HCT116 (cell line): ENCODE measurements around the gene NEK11. TPM values are rescaled to one million over a fixed set of nuclear protein-coding genes. Genes with fewer than 3 reads are reported as not detected.

Experiments
- ATAC-seq: fragments of 200-7000 bp; cut with Tn5 transposase; 2 replicates; pipeline ENCODE4 v1.9.1; 2020; ENCODE audit warnings: mild to moderate bottlenecking, moderate library complexity
- BruUV-seq: library from RNA; stranded (reverse); fragments of 400-500 nt; replicated peaks from 2 replicates; lab custom pipeline; 2021; lab: Mats Ljungman, UMichigan
- CTCF ChIA-PET: fragments of 300-600 bp; sonication (Branson Sonifier 250); formaldehyde crosslinking; loops from one replicate; lab custom pipeline; 2021; ENCODE audit warnings: antibody characterized with exemption; lab: Charles Lee
- POLR2A ChIA-PET: fragments of 300-600, 350-600 bp; sonication (Branson Sonifier 250); formaldehyde crosslinking; loops from one replicate; lab custom pipeline; 2021; ENCODE audit warnings: antibody characterized with exemption; lab: Charles Lee
- RAD21 ChIA-PET, 2 experiments: fragments of 300-600 bp; sonication (Branson Sonifier 250); formaldehyde crosslinking; loops; one replicate each; lab custom pipeline; 2023; ENCODE audit warnings: low total read pairs in 2 of 2; ENCODE audit not compliant: uncharacterized antibody in 2 of 2, unreplicated experiment in 2 of 2, low non-redundant PET in 1 of 2; lab: Charles Lee
- DNase-seq: peaks from one replicate; pipeline ENCODE4 v3.0.0-alpha.2; 2010; ENCODE audit warnings: low read depth, low spot score
- H2AFZ ChIP-seq: fragments of 200-600 bp; shearing (Covaris generic), sonication (generic); 2 replicates; pipeline ENCODE4 v1.6.1; 2017; ENCODE audit warnings: low read depth, mixed run types, mixed read lengths, antibody characterized with exemption, low read length; ENCODE audit not compliant: poor library complexity, severe bottlenecking
- H3K27ac ChIP-seq: 2 replicates; pipeline ENCODE4 v1.5.1; 2012; ENCODE audit warnings: low read depth, low read length
- H3K27me3 ChIP-seq: fragments of 200-600 bp; sonication (generic); 2 replicates; pipeline ENCODE4 v1.6.1; 2016; ENCODE audit warnings: mixed run types, low read length, mixed read lengths; ENCODE audit not compliant: insufficient read depth
- H3K36me3 ChIP-seq, 2 experiments: fragments of 200-500 bp in 1 of 2; fragments of 200-600 bp in 1 of 2; sonication (Bioruptor generic) in 1 of 2; sonication (generic) in 1 of 2; 2 replicates each; pipeline versions ENCODE4 v1.5.1 to v1.6.1; 2014 to 2016; ENCODE audit warnings: low read length in 2 of 2, inconsistent platforms in 1 of 2, mixed read lengths in 1 of 2, mixed run types in 1 of 2; ENCODE audit not compliant: insufficient read depth in 2 of 2, control insufficient read depth in 1 of 2
- H3K4me1 ChIP-seq, 2 experiments: fragments of 200-600 bp in 1 of 2; sonication (generic) in 1 of 2; 2 replicates each; pipeline versions ENCODE4 v1.5.1 to v1.6.1; 2012 to 2017; ENCODE audit warnings: low read length in 2 of 2, inconsistent platforms in 1 of 2, mild to moderate bottlenecking in 1 of 2, mixed read lengths in 1 of 2, mixed run types in 1 of 2, moderate library complexity in 1 of 2; ENCODE audit not compliant: insufficient read depth in 2 of 2, control insufficient read depth in 1 of 2
- H3K4me2 ChIP-seq: fragments of 200-600 bp; sonication (generic); 2 replicates; pipeline ENCODE4 v1.6.1; 2017; ENCODE audit warnings: mixed run types, low read length, mixed read lengths
- H3K4me3 ChIP-seq, 2 experiments: fragments of 200-600 bp in 1 of 2; sonication (generic) in 1 of 2; replicated peaks in 1 of 2; 2 replicates each; pipeline ENCODE4 v1.5.1; 2011 to 2016; ENCODE audit warnings: low read length in 2 of 2, control low read depth in 1 of 2, low read depth in 1 of 2, mild to moderate bottlenecking in 1 of 2, mixed read lengths in 1 of 2, mixed run types in 1 of 2
- H3K79me2 ChIP-seq: fragments of 200-600 bp; sonication (generic); 2 replicates; pipeline ENCODE4 v1.6.1; 2017; ENCODE audit warnings: mild to moderate bottlenecking, mixed run types, low read length, moderate library complexity, mixed read lengths; ENCODE audit not compliant: insufficient read depth
- H3K9ac ChIP-seq: fragments of 200-600 bp; sonication (generic); 2 replicates; pipeline ENCODE4 v1.6.1; 2016; ENCODE audit warnings: low read length, mixed read lengths
- H3K9me2 ChIP-seq: fragments of 200-600 bp; sonication (generic), shearing (Covaris generic); 2 replicates; pipeline ENCODE4 v1.6.1; 2017; ENCODE audit warnings: mixed run types, mild to moderate bottlenecking, moderate library complexity; ENCODE audit not compliant: insufficient read depth
- H3K9me3 ChIP-seq, 2 experiments: fragments of 200-500 bp in 1 of 2; fragments of 200-600 bp in 1 of 2; sonication (Bioruptor generic) in 1 of 2; sonication (generic) in 1 of 2; 2 replicates each; pipeline ENCODE4 v1.6.1; 2014 to 2017; ENCODE audit warnings: low read length in 2 of 2, mixed read lengths in 2 of 2, inconsistent platforms in 1 of 2, low read depth in 1 of 2, mild to moderate bottlenecking in 1 of 2, mixed run types in 1 of 2, moderate library complexity in 1 of 2; ENCODE audit not compliant: control insufficient read depth in 1 of 2, insufficient read depth in 1 of 2
- H4K20me1 ChIP-seq: fragments of 200-600 bp; sonication (generic), shearing (Covaris generic); 2 replicates; pipeline ENCODE4 v1.6.1; 2017; ENCODE audit warnings: mixed run types, mild to moderate bottlenecking, moderate library complexity; ENCODE audit not compliant: insufficient read depth
- ATF3 ChIP-seq: IDR thresholded peaks from 2 replicates; pipeline ENCODE4 v1.6.1; 2012
- CBX3 ChIP-seq: IDR thresholded peaks from 2 replicates; pipeline ENCODE4 v1.6.1; 2012; ENCODE audit warnings: low read depth
- CEBPB ChIP-seq: IDR thresholded peaks from 2 replicates; pipeline ENCODE4 v1.6.1; 2012; ENCODE audit warnings: low read depth
- CTCF ChIP-seq, 3 experiments: fragments of 200-600 bp in 1 of 3; sonication (generic) in 1 of 3; IDR thresholded peaks in 2 of 3; conservative IDR thresholded peaks in 1 of 3; 2 replicates each; pipeline ENCODE4 v1.5.1; 2012 to 2017; ENCODE audit warnings: low read depth in 2 of 3, low read length in 2 of 3, antibody characterized with exemption in 1 of 3, borderline replicate concordance in 1 of 3, control low read depth in 1 of 3, mild to moderate bottlenecking in 1 of 3, mixed read lengths in 1 of 3, mixed run types in 1 of 3, moderate library complexity in 1 of 3; ENCODE audit not compliant: insufficient read depth in 1 of 3
- ELF1 ChIP-seq: IDR thresholded peaks from 2 replicates; pipeline ENCODE4 v1.6.1; 2012; ENCODE audit warnings: low read depth, borderline replicate concordance
- EZH2 ChIP-seq: fragments of 200-600 bp; sonication (generic); IDR thresholded peaks from 2 replicates; pipeline ENCODE4 v1.6.1; 2017; ENCODE audit warnings: antibody characterized with exemption, mixed run types
- EZH2phosphoT487 ChIP-seq: fragments of 200-600 bp; IDR thresholded peaks from 2 replicates; pipeline ENCODE4 v1.6.1; 2018; ENCODE audit warnings: antibody characterized with exemption, borderline replicate concordance
- FOSL1 ChIP-seq: IDR thresholded peaks from 2 replicates; pipeline ENCODE4 v1.6.1; 2012; ENCODE audit warnings: low read depth
- POLR2A ChIP-seq: IDR thresholded peaks from 2 replicates; pipeline ENCODE4 v1.7.0; 2011; ENCODE audit warnings: borderline replicate concordance; ENCODE audit not compliant: insufficient read depth, insufficient read length; ENCODE audit errors: extremely low read depth
- POLR2AphosphoS5 ChIP-seq: IDR thresholded peaks from 2 replicates; pipeline ENCODE4 v1.6.1; 2011; ENCODE audit warnings: mild to moderate bottlenecking, low read depth, low read length, moderate library complexity
- SIN3A ChIP-seq: IDR thresholded peaks from 2 replicates; pipeline ENCODE4 v1.6.1; 2012; ENCODE audit warnings: low read depth
- SP1 ChIP-seq: IDR thresholded peaks from 2 replicates; pipeline ENCODE4 v1.6.1; 2012; ENCODE audit warnings: low read depth
- SRF ChIP-seq: IDR thresholded peaks from 2 replicates; pipeline ENCODE4 v1.6.1; 2012; ENCODE audit warnings: low read depth
- TCF7L2 ChIP-seq: IDR thresholded peaks from 2 replicates; pipeline ENCODE4 v1.7.0; 2011; ENCODE audit warnings: borderline replicate concordance, inconsistent platforms; ENCODE audit not compliant: insufficient read depth, insufficient read length; ENCODE audit errors: extremely low read depth
- ZNF274 ChIP-seq: fragments of 200-500 bp; sonication (Bioruptor generic); IDR thresholded peaks from 2 replicates; pipeline ENCODE4 v1.6.1; 2014; ENCODE audit warnings: mild to moderate bottlenecking, low read depth, low read length, inconsistent platforms
- intact Hi-C: fragments of 100-400 bp; cut with micrococcal nuclease; formaldehyde crosslinking; loops from 2 replicates; pipeline ENCODE4 v1.10.0; 2022
- total RNA-seq: library from RNA; stranded (reverse); gene quantifications from one replicate; pipeline ENCODE4 v1.2.1, GENCODE V29; 2021; ENCODE audit not compliant: unreplicated experiment
- TF ChIP-seq, protein P1 (sequence below): IDR thresholded peaks from 2 replicates; pipeline ENCODE4 v1.6.1; 2012; ENCODE audit warnings: low read depth

Gene NEK11
- total RNA-seq, 1 experiment from 2014 or later, result 3.1 TPM

GRCh38 chr3:131079086-131079485, 52.4 kb downstream of the NEK11 start:
- Histone ChIP-seq H3K9ac (no peak overlapping the region), H3K27me3 (no peaks in the 10 kb centered on the region), H3K9me2 (no peaks in the 10 kb centered on the region), H3K4me2 (no peak overlapping the region), H3K79me2 (no peaks in the 10 kb centered on the region), H2AFZ (no peak overlapping the region), H3K36me3 (no peaks in the 10 kb centered on the region), H3K27ac (no peak overlapping the region), H3K4me1 (no peaks in the 10 kb centered on the region), H3K9me3 (no peaks in the 10 kb centered on the region)
- ATAC-seq, result no peak
- ChIA-PET RAD21 (no interaction called here), POLR2A (interaction anchor here (0.6 kb wide), 1 partner anchor 1038 kb away, joined by 3 read pairs; no protein-coding TSS in a partner anchor)
- intact Hi-C loops, result no loop called here
- BruUV-seq, result no TSS peak
- TF ChIP-seq SP1, result no peak
- TF ChIP-seq, all 23 proteins: peak for 0
- Histone ChIP-seq H3K4me3 (no peak overlapping the region), H4K20me1 (no peaks in the 10 kb centered on the region)
- DNase-seq, result no peak
- CTCF ChIA-PET, result no interaction called here

- CTCF ChIA-PET, result no interaction called here
- TF ChIP-seq FOSL1, result no peak
- TF ChIP-seq, protein P1, sequence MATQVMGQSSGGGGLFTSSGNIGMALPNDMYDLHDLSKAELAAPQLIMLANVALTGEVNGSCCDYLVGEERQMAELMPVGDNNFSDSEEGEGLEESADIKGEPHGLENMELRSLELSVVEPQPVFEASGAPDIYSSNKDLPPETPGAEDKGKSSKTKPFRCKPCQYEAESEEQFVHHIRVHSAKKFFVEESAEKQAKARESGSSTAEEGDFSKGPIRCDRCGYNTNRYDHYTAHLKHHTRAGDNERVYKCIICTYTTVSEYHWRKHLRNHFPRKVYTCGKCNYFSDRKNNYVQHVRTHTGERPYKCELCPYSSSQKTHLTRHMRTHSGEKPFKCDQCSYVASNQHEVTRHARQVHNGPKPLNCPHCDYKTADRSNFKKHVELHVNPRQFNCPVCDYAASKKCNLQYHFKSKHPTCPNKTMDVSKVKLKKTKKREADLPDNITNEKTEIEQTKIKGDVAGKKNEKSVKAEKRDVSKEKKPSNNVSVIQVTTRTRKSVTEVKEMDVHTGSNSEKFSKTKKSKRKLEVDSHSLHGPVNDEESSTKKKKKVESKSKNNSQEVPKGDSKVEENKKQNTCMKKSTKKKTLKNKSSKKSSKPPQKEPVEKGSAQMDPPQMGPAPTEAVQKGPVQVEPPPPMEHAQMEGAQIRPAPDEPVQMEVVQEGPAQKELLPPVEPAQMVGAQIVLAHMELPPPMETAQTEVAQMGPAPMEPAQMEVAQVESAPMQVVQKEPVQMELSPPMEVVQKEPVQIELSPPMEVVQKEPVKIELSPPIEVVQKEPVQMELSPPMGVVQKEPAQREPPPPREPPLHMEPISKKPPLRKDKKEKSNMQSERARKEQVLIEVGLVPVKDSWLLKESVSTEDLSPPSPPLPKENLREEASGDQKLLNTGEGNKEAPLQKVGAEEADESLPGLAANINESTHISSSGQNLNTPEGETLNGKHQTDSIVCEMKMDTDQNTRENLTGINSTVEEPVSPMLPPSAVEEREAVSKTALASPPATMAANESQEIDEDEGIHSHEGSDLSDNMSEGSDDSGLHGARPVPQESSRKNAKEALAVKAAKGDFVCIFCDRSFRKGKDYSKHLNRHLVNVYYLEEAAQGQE, result no peak
- TF ChIP-seq CEBPB, result no peak
- no peak for TF ChIP-seq SIN3A
- TF ChIP-seq TCF7L2, result no peak
- TF ChIP-seq ELF1, result no peak
- TF ChIP-seq CTCF (IDR thresholded peaks at IDR 0.05 in 2 of 3, conservative IDR thresholded peaks at IDR 0.05 in 1 of 3; ENCODE audit: borderline replicate concordance in 1 of 3, insufficient read depth in 1 of 3, low read depth in 2 of 3, low read length in 2 of 3), result no peak
- TF ChIP-seq SRF, result no peak
- no peak for TF ChIP-seq POLR2A
- no peak for TF ChIP-seq ZNF274
- no peak for TF ChIP-seq EZH2
- TF ChIP-seq POLR2AphosphoS5, result no peak
- TF ChIP-seq ATF3, result no peak
- no peak for TF ChIP-seq CBX3
- no peak for TF ChIP-seq SP1
- no peak for TF ChIP-seq EZH2phosphoT487
- no TSS peak for BruUV-seq
Measured at GRCh38 chr3:131081224-131081623, 54.5 kb downstream of the NEK11 start.

More at GRCh38 chr3:131081224-131081623, 54.5 kb downstream of the NEK11 start:
- intact Hi-C loops, result no loop called here
- Histone ChIP-seq H3K9me2 (no peaks in the 10 kb centered on the region), H4K20me1 (no peaks in the 10 kb centered on the region), H3K27me3 (no peaks in the 10 kb centered on the region), H3K79me2 (no peaks in the 10 kb centered on the region), H3K36me3 (no peaks in the 10 kb centered on the region), H3K4me3 (no peak overlapping the region), H3K9ac (no peak overlapping the region), H3K9me3 (no peaks in the 10 kb centered on the region), H3K4me2 (no peak overlapping the region), H2AFZ (no peak overlapping the region), H3K27ac (no peak overlapping the region), H3K4me1 (no peaks in the 10 kb centered on the region)
- ATAC-seq (no peak), DNase-seq (no peak)
- RAD21 ChIA-PET, result no interaction called here
- POLR2A ChIA-PET, result no interaction called here
